ENCODE results near the gene FANCE.
A peak's percentile ranks its signal among the peaks of the same experiment; 100 is the strongest.

The FANCE gene

DNA sequence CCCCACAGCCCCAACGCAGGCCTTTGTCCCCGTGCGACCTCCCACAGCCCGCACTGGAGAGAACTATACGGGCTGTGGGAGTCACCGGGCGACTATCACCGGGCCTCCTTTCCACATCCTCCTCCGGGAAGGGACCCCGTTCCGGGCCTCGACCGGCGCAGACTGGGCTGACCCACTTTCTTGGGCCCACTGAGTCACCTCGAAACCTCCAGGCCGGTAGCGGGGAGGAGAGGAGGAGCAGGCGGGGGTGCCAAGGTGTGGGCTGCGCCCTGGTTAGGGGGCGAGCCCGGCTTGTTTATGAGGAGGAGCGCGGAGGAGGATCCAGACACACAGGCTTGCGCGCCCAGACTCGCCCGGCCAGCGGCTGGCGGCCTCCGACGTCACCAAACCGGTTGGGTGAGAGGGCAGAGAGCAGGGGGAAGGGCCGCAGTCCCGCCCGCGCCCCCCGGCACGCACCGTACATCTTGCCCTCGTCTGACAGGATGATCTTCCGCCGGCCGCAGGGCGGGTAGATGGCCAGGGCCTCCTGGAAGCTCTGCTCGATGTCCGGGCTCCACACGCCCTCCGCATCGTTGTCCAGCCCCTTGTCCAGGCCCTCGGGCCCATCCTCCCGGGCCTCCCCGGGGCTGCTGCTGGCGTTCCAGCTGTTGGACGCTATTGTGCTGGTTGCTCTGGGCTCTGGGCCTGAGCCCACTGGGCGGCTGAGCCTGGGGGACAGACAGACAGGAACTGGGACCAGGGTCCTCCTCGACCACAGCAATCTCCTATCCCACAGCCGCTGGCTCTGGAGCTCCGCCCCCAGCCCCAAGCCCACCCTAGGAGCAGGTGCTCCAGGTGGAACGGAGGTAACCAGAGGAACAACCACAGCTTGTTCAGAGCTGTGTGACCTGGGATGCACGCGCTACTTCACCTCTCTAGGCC lies 34.1 kb downstream of the FANCE start:
- DNase-seq = peak; percentile 64

DNA sequence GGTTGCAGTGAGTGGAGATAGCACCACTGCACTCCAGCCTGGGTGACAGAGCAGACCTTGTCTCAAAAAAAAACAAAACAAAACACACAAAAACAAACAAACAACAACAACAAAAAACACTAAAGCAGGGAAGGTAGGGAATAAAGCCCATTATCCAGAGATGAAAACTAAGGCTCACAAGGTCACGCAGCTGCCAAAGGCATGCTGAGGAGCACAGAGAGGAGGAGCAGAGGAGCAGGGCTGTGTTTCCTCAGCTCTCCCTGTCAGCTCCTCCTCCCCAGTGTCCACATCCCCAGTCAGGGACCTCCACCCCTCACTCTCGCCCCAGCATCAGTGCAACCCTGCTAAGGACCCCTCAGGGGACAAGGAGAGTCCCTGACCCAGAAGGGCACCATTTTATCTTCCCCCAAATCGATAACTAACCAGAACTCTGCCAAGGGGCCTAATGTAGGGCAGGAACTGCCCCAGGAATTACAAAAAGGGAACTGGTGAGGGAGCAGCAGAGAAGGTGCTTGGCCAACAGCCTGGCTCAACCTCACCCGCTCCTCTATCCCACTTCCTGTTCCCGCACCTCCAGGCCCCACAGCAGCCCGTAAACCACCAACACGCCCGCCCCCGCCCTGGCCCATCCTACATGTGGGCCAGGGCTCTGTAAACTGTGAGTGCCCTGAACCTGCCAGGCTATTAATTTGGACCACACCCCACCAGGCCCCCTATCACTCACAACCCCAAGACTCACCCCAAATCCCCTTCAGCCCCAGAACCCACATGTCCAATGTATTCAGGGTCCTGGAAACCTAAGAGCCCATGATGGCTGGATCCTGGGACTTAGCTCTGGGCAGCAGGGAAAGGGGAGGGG lies 35.7 kb downstream of the FANCE start:
- no peak for DNase-seq

DNA sequence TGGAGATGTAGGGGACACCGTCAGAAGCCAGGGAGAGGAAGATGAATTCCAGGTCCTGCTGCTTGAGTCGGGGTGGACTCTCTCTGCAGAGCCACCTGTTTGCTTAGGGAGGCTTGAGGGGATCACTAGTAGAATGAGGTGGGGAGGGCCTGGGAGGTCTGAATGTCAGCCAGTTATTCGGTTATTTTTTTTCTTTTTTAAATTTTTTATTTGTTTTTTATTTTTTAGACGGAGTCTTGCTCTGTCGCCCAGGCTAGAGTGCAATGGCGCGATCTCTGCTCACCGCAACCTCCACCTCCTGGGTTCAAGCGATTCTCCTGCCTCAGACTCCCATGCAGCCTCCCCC lies 36.4 kb downstream of the FANCE start:
- no peak for DNase-seq

DNA sequence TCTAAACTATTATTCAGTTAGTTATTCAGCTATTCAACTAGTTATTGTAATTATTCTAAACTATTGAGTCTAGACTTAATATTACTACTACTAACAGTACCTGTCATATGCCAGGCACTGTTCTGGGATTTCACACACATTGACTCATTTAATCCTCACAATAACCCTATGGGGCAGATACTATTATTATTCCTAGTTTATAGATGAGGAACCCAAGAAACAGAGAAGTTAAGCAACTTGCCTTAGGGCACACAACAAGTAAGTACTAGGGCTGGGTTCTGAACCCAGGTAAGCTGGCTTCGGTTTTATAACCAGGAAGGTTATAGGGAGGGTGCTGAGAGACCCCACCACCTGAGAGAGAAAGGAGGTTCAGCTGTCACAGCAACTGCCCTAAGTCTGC lies 36.9 kb downstream of the FANCE start:
- DNase-seq = no peak

DNA sequence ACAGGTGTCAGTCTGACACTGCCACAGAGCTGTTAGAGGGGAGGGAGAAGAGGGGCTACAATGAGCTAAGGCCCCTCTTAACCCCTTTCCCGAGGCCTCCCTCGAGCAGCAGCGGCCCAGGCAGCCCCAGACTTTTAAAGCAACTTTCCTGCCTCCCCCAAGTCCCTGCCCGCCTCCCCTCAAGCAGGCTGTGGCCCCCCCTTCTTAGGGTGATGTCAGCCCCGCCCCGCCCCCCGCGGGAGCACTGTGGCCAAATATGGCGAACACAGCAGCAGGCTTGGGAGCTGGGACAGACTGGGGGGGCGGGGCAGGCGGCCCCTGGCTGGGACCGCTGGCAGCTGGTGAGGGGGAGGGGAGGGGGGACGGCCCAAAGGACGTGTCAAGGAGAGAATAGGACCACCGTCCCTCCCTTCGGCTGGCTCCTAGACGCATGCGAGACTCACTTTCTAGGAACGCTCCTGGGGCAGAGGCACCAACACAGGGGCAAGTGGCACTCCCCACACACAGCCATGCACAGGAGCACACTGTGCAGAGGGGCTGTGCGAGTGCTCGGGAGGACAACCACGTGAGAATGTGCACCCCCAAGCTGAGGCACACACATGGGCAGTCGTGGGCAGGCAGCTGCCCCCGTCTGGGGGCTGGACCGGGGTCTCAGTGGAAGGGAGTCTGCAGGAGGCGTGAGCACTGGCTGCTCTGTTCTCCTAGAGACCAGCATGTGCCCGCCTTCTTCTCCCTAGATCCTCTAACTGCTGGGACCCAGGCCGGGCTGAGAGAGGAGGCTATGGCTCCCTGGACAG lies 38.1 kb downstream of the FANCE start:
- peak; percentile 94 for DNase-seq

DNA sequence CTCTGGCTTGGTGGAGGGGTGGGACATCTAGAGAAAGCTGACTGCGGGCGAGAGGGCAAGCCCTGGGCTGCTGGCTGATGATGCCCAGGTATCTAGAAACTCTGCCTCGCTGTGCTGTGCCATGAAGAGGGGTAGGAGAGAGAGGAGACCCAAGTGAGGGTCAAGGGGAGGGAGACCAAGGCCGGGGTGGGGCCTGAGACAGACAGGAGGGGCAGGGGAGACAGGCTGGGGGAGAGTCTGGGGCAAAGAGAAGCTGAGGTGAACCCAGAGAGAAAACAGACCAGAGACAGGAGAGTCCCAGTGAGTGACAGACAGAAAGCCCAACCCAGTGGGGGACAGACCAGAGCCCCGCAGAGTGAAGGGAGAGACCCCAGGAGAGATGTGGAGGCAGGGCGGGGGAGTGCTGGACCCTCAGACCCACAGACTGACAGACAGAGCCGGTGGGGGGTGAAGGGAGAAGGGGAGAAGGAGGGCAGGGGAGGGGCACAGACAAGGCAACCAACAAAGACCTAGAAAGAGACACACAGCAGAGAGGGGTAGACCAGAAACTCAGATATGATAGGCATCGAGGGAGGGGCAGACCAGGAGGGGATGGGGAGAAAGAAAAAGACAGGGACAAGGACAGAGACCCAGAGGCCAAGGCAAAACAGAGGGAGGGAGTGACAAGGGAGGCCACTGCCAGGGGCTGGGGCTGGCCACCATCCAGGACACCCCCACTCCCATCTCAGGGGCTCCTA lies 38.9 kb downstream of the FANCE start:
- DNase-seq = no peak

DNA sequence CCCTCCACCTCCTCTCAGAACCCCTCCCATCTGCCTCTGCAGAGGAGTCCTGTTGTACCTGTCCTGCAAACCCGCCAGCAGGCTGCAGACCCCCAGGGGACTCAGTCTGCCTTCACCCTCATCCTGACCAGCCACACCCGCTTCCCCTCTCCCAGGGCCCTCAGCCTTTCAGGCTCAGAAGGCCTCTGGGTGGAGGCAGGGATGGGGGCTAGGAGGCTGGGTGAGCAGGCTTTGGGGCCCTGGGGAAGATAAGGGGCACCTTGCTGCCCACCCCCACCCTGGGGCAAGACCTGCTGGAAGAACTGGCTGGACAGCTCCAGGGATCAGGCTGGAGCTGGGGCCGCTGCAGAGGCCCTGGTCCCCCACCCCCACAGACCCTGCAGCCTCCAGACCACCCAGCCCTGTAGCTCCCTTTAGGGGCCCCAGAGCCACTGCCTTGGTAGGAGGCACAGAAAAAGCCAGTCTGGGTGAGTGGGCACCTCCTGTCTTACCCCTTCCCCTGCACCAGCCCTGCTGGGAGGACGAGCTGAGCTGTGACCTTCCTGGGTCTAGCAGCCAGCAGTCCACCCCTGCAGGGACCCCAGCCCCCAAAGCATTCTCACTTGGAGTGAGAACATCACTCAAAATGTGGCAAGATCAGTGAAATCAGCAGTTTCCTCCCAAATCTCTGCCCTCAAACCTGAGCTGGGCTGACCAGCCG lies 39.6 kb downstream of the FANCE start:
- no peak for DNase-seq

DNA sequence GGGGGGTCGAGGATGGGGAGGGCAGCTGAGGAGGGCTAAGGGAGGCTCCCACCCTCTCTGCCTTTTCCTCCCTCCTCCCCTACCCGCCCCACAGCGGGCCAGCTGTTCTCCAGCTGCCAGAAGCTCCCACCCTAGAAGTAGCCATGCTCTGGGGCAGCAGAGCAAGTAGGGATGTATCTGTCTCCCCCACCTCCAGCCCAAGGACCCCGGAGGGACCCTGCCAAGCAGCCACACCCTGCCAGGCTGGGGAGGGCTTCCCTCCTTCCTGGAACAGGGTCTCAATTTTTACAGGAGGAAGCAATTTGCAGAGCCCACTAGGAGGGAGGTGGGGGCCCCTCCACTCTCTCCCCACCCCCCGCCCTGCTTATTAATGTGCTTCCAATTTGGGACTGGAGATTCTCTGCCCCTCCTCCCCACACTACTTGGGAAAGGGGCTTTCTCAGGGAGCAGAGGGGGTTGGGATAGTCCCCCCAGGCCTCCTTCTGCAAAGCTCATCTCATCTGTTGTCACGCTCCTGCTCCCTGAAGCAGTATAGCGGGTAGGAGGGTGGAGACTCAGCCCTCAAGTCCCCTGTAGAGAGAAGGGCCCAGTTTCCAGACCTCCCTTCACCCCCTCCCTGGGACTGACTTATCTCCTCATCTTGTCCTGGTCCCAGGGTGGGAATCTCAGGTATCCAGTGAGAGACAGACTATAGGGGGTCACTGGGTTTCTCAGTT lies 40.3 kb downstream of the FANCE start:
- DNase-seq = no peak

DNA sequence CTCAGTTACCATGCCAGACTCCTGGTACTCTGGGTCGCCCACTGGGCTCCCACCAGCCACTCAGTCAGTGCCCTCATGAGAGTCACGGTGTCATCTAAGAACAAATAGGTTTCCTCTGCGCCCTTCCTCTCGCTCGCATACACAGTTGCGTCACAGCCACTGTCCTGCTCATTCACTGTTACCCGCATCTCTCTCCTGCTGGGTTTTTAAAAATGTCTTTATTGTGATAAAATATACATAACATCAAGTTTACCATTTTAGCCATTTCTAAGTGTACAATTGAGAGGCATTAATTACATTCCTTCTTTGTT lies 40.8 kb downstream of the FANCE start:
- no peak for DNase-seq

DNA sequence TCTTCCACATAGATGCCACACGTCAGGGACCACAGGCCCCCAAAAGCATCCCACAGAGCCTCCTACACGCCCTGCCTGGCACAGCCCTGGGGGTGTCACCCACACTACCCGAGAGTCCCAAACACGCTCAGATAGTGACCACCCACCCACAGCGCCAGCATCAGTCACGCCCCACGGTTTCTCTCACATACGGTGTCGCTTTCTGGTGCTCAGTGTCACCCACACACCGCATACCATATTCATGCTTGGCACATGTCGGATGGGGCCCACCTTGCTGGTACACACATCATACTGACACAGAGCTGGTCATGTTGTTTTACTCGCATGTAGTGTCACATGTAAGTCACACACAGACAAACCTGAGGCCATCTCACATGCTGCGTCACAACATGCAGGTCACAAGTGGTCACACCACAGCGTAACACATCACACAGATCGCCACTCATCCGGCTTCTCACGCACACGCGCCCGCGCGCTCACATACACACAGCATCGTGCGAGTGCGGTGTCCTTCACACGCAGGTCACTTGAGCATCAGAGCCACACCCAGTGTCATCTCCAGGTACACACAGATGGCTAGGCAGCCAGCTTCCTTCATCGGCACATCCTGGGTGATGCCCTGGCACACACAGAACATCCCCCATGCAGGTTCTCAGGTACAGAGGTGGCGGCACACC lies 41.3 kb downstream of the FANCE start:
- DNase-seq = no peak

DNA sequence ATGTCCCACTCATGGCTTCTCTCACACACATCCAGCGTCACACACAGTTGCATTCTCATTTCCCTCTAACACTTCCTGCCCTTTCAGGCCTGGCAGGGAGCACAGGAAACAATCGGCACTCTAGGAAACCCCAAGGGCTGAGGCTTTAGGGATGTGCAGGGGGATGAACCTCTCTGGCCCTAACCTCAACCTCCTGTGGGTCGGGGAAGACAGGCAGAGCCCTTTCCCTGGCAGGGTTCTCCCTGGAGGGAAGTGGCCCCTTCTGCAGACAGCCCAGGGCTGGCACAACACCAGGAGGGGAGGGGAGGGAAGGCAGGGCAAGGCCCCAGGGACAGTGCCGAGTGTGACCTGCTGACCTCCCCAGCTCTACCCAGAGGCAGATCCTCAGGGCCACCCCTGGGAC lies 42.0 kb downstream of the FANCE start:
- no peak for DNase-seq

DNA sequence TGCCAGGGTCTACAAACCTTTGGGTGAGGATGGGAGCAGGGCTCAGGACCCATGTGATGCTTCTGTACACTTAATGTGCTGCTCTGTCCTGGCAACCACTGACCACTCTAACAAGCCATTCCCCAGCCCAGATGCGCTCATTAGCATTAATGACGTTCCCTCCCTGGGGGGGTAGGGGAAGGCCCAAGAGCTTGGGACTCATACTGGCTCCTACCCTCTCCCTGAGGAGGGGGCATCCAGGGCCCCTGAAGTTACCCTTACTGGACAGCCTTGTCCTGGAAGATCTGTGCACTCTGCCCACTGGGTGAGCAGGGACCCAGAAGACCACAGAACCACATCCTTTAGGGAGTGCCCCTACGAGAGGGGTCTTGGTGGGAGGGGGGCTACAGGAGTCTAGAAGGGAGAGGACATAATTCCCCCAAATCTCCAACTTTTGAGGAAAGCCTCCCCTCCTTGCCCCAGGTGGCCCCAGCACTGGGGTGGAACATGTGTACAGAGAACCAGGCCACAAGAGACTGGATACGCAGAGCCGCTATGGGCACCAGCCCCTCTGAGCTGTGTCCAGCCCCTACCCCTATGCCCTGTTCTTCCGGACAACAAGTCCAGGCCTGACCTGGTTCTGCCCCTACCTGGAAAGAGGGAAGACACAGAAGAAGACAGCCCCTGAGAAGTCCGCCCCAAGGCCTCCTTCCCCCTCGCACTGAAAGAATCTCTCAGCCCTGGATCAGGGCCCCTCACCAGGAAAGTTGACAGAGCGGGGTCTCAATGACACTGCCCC lies 43.3 kb downstream of the FANCE start:
- DNase-seq = no peak

DNA sequence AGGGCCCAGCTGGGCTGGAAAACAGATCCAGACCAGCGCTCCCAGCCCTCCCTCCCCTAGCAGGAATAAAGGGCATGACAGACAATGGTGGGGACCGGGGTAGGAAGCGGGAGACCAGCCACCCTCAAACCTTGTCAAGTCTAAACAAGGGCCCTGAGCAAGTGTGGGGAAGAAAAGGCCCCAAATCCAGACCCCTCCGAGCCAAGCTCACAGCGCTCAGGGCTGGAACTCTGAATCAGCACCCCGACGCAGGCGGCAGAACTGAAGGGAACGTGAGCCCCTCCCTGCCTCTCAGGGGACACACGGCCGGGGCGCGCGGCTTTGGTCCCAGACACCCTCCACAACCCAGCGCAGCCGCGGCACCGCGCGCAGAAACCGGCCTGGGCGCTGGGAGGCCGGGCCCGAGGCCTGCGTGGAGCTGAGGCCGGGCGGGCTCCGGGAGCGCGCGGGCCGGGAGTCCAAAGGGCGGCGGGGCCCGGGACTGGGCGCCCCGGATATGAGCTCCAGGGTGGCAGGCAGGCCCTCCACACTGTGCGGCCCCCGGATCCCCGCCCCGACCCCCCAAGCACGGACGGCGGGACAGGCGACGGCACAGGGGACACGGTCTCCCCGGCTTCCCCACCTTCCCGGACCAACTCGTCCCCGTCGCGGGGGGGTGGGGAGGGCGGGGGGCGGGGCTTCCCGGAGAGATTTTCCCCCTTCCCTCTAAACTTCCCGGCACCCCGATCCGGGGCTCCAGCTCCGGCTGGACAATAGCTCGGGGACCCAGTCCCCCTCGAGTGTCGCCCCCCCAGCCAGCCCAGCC lies 44.1 kb downstream of the FANCE start:
- DNase-seq = no peak

DNA sequence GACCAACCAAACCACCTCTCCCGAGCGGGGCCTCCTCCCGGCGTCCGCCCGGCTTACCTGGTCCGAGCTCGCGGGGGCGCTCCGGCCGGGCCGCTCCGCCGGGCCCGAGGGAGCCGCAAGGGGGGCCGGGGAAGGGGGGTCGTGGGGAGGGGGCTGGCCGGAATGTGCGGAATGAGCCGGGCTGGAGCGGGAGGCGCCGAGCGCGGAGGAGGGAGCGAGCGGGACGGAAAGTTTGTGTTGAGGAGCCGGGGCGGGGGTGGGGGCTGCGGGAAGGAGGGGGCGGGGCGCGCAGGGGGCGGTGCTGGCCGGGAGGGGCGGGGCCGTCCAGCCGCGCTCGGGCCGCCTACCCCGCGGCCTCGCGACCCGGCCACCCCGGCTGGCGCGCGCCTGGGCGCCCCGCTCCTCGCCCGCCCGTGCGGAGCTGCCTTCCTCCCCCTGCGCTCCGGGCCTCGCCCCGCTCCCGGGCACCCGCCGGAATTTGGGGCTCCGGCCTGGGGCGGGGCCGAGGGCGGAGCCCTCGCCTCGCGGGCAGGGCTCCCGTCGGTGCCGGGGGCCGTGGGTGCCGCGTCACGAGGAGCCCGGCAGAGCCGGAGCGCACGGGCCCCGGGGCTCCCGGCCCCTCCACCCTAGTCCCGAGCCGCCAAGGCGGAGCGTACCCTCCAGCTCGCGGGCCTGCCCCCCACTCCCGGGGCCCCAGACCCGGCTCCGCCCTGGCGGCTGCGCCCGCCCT lies 44.9 kb downstream of the FANCE start, which contains the start of gene TEAD3:
TEAD3 (minus strand) TSS at position 239 of the 730 bp plus-strand sequence.
- DNase-seq = peak; percentile 51

DNA sequence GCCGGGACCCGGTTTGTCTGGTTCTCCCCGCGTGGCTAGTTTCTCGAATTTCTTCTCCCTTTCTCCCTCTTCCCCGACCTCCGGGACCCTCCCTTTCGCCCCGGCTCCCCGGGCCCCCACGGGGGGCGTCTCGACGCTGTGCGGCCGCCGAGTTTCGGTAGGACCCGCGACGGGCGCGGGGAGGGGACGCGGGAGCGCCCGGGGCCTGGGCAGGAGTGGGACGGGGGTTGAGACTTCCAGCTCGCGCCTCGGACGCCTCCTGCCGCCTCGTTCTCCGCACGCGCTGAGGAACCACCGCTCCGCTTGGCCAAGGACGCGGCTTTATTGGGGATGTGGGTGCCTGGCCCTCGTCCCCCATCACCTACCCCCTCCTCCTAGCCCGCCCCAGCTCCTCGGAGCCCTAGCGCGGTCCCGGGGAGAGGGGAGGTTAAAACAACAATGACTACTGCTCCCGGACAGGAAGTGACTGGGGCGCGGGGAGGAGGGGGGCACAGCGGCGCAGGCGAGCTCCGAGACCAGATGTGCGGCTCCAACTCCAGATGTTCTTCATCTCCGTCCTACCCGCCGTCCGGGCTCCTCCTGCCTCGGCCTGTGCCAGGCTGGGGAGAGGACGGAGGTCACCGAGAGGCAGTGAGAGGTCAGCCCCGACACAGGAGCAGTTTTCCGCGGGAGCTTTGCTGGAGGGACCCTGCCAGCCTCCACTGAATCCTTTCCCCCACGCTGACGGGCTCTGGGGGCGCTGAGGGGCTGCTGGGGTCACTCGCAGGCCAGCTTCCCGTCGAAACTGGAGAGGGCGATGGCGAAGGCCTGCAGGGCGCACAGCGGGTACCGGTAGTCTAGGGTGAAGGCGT lies 45.7 kb downstream of the FANCE start:
- DNase-seq = no peak

DNA sequence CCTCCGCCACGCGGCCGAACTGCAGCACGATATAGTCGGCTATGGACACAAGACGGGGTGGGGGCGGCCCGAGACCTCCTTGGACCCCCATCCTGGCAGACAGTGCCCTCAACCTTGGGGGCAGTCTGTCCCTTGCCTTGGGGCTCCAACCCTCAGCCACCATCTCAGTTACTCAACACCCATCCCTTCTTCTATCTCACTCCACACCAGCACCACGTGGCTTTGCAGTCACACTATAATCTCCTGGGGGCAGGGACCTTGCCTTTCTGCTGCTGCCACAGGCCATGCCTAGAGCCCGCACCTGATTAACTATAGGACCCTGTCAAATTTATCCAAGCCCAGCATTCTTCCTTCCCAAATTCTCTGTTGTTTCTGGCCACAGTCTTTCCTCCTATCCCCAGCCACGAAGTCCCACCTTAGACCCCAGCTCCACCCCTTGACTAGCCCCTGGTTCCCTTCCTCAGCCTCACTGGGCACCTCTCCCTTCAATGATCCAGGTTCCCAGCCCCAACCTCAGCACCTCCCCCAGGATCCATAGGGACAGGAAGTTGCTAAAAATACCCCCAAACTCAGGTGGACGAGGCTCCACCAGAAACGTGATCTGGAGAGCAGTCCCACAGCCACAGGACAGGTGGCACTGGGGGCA lies 46.4 kb downstream of the FANCE start:
- no peak for DNase-seq

DNA sequence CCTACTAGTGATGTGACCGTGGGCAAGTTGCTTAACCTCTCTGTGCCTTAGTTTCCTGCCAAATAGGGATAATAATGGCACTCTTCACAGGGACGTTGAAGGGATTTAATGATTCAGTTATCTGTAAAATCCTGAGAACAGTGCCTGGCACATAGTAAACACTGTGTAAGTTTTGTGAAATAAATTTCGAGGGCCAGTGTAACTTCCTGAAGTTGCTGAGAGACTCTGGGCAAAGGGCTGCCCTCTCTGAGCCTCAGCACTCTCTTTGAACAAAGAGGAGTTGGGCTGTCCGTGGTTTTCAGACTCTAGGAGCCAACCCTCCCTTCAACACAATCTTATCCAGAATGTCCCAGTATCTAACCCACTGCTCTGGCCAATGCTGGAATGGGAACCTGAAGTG lies 47.2 kb downstream of the FANCE start:
- DNase-seq = no peak

All from NCI-H2171 (cell line).